IMR-90 (cell line): ENCODE data around the gene REPS2. TPM values are rescaled to one million over a fixed set of nuclear protein-coding genes. Genes with fewer than 3 reads are reported as not detected.

Source experiments
- ATAC-seq: fragments of 200-7000 bp; cut with Tn5 transposase; 2 replicates; pipeline ENCODE4 v1.9.1; 2020; ENCODE audit warnings: low read depth, mild to moderate bottlenecking, moderate library complexity
- BruUV-seq: library from RNA; stranded (reverse); fragments of 400-500 nt; replicated peaks from 2 replicates; lab custom pipeline; 2021; lab: Mats Ljungman, UMichigan
- CTCF ChIA-PET: fragments of 300-600 bp; formaldehyde crosslinking; extraction: SDS; loops from one replicate; lab custom pipeline; 2021; ENCODE audit warnings: antibody characterized with exemption; lab: Yijun Ruan, JAX
- POLR2A ChIA-PET: fragments of 300-600 bp; sonication (Branson Sonifier 250); formaldehyde crosslinking; loops from one replicate; lab custom pipeline; 2022; ENCODE audit warnings: antibody characterized with exemption; ENCODE audit not compliant: unreplicated experiment; lab: Charles Lee
- DNase-seq: peaks from one replicate; pipeline ENCODE4 v3.0.0; 2013
- H2AFZ ChIP-seq: replicated peaks from 2 replicates; pipeline ENCODE3; 2013; ENCODE audit warnings: low read length, mild to moderate bottlenecking; ENCODE audit not compliant: poor library complexity
- H2AK5ac ChIP-seq: 2 replicates; pipeline ENCODE4 v1.6.1; 2013; ENCODE audit warnings: low read depth, low read length, inconsistent platforms
- H2AK9ac ChIP-seq: replicated peaks from 2 replicates; pipeline ENCODE3; 2013; ENCODE audit warnings: mild to moderate bottlenecking, low read depth, low read length, moderate library complexity; ENCODE audit not compliant: poor library complexity
- H2BK120ac ChIP-seq: 2 replicates; pipeline ENCODE4 v1.6.1; 2013; ENCODE audit warnings: low read depth, low read length, inconsistent platforms
- H2BK15ac ChIP-seq: 3 replicates; pipeline ENCODE4 v1.6.1; 2013; ENCODE audit warnings: low read depth, low read length, inconsistent platforms
- H2BK20ac ChIP-seq: 2 replicates; pipeline ENCODE4 v1.6.1; 2013; ENCODE audit warnings: low read depth, mild to moderate bottlenecking, inconsistent platforms, low read length, moderate library complexity
- H2BK5ac ChIP-seq: 2 replicates; pipeline ENCODE4 v1.6.1; 2013; ENCODE audit warnings: mild to moderate bottlenecking, low read depth, low read length, inconsistent platforms; ENCODE audit not compliant: poor library complexity, severe bottlenecking
- H3K14ac ChIP-seq: replicated peaks from 2 replicates; pipeline ENCODE4 v1.6.1; 2013; ENCODE audit warnings: low read depth, low read length, inconsistent platforms
- H3K18ac ChIP-seq: 2 replicates; pipeline ENCODE4 v1.6.1; 2013; ENCODE audit warnings: low read depth, low read length, control low read depth
- H3K23ac ChIP-seq: 2 replicates; pipeline ENCODE4 v1.6.1; 2013; ENCODE audit warnings: low read depth, low read length, inconsistent platforms
- H3K27ac ChIP-seq: 2 replicates; pipeline ENCODE4 v1.5.1; 2013; ENCODE audit warnings: mild to moderate bottlenecking, control low read depth, low read length; ENCODE audit not compliant: insufficient read depth
- H3K27me3 ChIP-seq: 2 replicates; pipeline ENCODE4 v1.6.1; 2013; ENCODE audit warnings: low read length; ENCODE audit not compliant: control insufficient read depth, insufficient read depth
- H3K36me3 ChIP-seq: 2 replicates; pipeline ENCODE4 v1.6.1; 2013; ENCODE audit warnings: low read length, mixed read lengths; ENCODE audit not compliant: control insufficient read depth, insufficient read depth
- H3K4ac ChIP-seq: 2 replicates; pipeline ENCODE4 v1.6.1; 2013; ENCODE audit warnings: low read depth, low read length, inconsistent platforms
- H3K4me1 ChIP-seq: 2 replicates; pipeline ENCODE4 v1.6.1; 2013; ENCODE audit warnings: low read length, mixed read lengths; ENCODE audit not compliant: control insufficient read depth, insufficient read depth
- H3K4me2 ChIP-seq: 2 replicates; pipeline ENCODE4 v1.6.1; 2013; ENCODE audit warnings: low read depth, mild to moderate bottlenecking, control low read depth, low read length, moderate library complexity
- H3K4me3 ChIP-seq: 2 replicates; pipeline ENCODE4 v1.5.1; 2013; ENCODE audit warnings: low read depth, mild to moderate bottlenecking, control low read depth, low read length, moderate library complexity; ENCODE audit not compliant: insufficient read depth
- H3K56ac ChIP-seq: 2 replicates; pipeline ENCODE4 v1.6.1; 2013; ENCODE audit warnings: low read length, inconsistent platforms; ENCODE audit not compliant: insufficient read depth; ENCODE audit errors: extremely low read depth
- H3K79me1 ChIP-seq, 2 experiments: 2 replicates each; pipeline ENCODE4 v1.6.1; 2013; ENCODE audit warnings: low read length in 2 of 2, inconsistent platforms in 1 of 2, low read depth in 1 of 2
- H3K9ac ChIP-seq: 2 replicates; pipeline ENCODE4 v1.6.1; 2013; ENCODE audit warnings: low read depth, low read length, control low read depth
- H3K9me1 ChIP-seq: 2 replicates; pipeline ENCODE4 v1.6.1; 2013; ENCODE audit warnings: low read length, inconsistent platforms; ENCODE audit not compliant: insufficient read depth
- H3K9me3 ChIP-seq: 2 replicates; pipeline ENCODE4 v1.6.1; 2013; ENCODE audit warnings: low read length; ENCODE audit not compliant: control insufficient read depth, insufficient read depth
- H4K20me1 ChIP-seq: 2 replicates; pipeline ENCODE4 v1.6.1; 2013; ENCODE audit warnings: low read length, inconsistent platforms; ENCODE audit not compliant: insufficient read depth
- H4K5ac ChIP-seq: 2 replicates; pipeline ENCODE4 v1.6.1; 2013; ENCODE audit warnings: mild to moderate bottlenecking, low read depth, low read length, control low read depth
- H4K8ac ChIP-seq, 2 experiments: 2 replicates each; pipeline ENCODE4 v1.6.1; 2013; ENCODE audit warnings: low read depth in 2 of 2, low read length in 2 of 2, control low read depth in 1 of 2, inconsistent platforms in 1 of 2
- H4K91ac ChIP-seq: 2 replicates; pipeline ENCODE4 v1.6.1; 2013; ENCODE audit warnings: low read depth, low read length, inconsistent platforms; ENCODE audit not compliant: insufficient read depth
- BHLHE40 ChIP-seq: fragments of 150-350 bp; IDR thresholded peaks from 2 replicates; pipeline ENCODE4 v1.6.1; 2016; ENCODE audit warnings: mild to moderate bottlenecking, low read depth, low read length
- CEBPB ChIP-seq: IDR thresholded peaks from 2 replicates; pipeline ENCODE4 v1.6.1; 2012; ENCODE audit warnings: low read depth, low read length, improper control_type of control experiment
- CHD1 ChIP-seq: IDR thresholded peaks from 2 replicates; pipeline ENCODE4 v1.6.1; 2012; ENCODE audit warnings: low read depth, low read length, improper control_type of control experiment
- CTCF ChIP-seq: conservative IDR thresholded peaks from 2 replicates; pipeline ENCODE4 v1.5.1; 2012; ENCODE audit warnings: mild to moderate bottlenecking, low read depth, low read length, improper control_type of control experiment
- FOS ChIP-seq: fragments of 150-350 bp; IDR thresholded peaks from 2 replicates; pipeline ENCODE4 v1.6.1; 2016; ENCODE audit warnings: low read depth, low read length
- MAFK ChIP-seq: IDR thresholded peaks from 2 replicates; pipeline ENCODE4 v1.6.1; 2012; ENCODE audit warnings: low read depth, low read length, improper control_type of control experiment
- MAZ ChIP-seq: IDR thresholded peaks from 2 replicates; pipeline ENCODE4 v1.6.1; 2012; ENCODE audit warnings: low read depth, mild to moderate bottlenecking, low read length, improper control_type of control experiment, moderate library complexity, borderline replicate concordance
- MXI1 ChIP-seq: IDR thresholded peaks from 2 replicates; pipeline ENCODE4 v1.6.1; 2012; ENCODE audit warnings: low read depth, mild to moderate bottlenecking, low read length, moderate library complexity, borderline replicate concordance
- NFE2L2 ChIP-seq: fragments of 150-350 bp; IDR thresholded peaks from 2 replicates; pipeline ENCODE4 v1.6.1; 2016; ENCODE audit warnings: low read depth, mild to moderate bottlenecking, low read length
- POLR2A ChIP-seq: IDR thresholded peaks from 2 replicates; pipeline ENCODE4 v1.6.1; 2012; ENCODE audit warnings: mild to moderate bottlenecking, low read depth, low read length
- RAD21 ChIP-seq: IDR thresholded peaks from 2 replicates; pipeline ENCODE4 v1.6.1; 2012; ENCODE audit warnings: low read length, improper control_type of control experiment
- RFX5 ChIP-seq: IDR thresholded peaks from 2 replicates; pipeline ENCODE4 v1.8.0; 2012; ENCODE audit warnings: low read depth, mild to moderate bottlenecking, low read length, moderate library complexity
- SMC3 ChIP-seq: fragments of 150-350 bp; IDR thresholded peaks from 2 replicates; pipeline ENCODE4 v1.6.1; 2016; ENCODE audit warnings: low read depth, mild to moderate bottlenecking, antibody characterized with exemption, low read length, moderate library complexity
- WGBS, 2 experiments: methylation state at CpG; one replicate each; pipeline versions ENCODE4 v1.1.5 to v1.1.7; 2013; ENCODE audit warnings: missing lambda C conversion rate in 2 of 2; ENCODE audit not compliant: insufficient read length in 1 of 2; ENCODE audit errors: extremely low coverage in 2 of 2; 5-methylcytosine and 5-hydroxymethylcytosine counted together
- dilution Hi-C: fragments of 300-500 bp; cut with HindIII; formaldehyde crosslinking; loops from one replicate; pipeline ENCODE4 v1.14.3; 2018; ENCODE audit warnings: low sequenced_read_pairs; ENCODE audit not compliant: unreplicated experiment
- in situ Hi-C: fragments of 300-500 bp; cut with MboI; formaldehyde crosslinking; loops from 3 replicates; pipeline ENCODE4 v1.14.3; 2019; ENCODE audit warnings: low sequenced_read_pairs, inconsistent platforms, mixed read lengths
- intact Hi-C: fragments of 100-400 bp; cut with micrococcal nuclease; formaldehyde crosslinking; loops from 2 replicates; pipeline ENCODE4 v1.10.0; 2022
- polyA plus RNA-seq, 3 experiments: library from polyadenylated mRNA; depleted of rRNA; stranded (reverse); fragments of >200 nt; gene quantifications; 2 replicates each; pipeline ENCODE4 v1.2.3, GENCODE V29; 2012; ENCODE audit warnings: low replicate concordance in 1 of 3
- total RNA-seq: library from RNA; depleted of rRNA; stranded (reverse); fragments of >200 nt; gene quantifications from 2 replicates; pipeline ENCODE4 v1.2.3, GENCODE V29; 2012
- TF ChIP-seq, protein P1 (sequence below): fragments of 150-350 bp; IDR thresholded peaks from 2 replicates; pipeline ENCODE4 v1.6.1; 2017; ENCODE audit warnings: mild to moderate bottlenecking, antibody characterized with exemption, low read length, low read depth

The REPS2 gene
- total and polyA plus RNA-seq, 2 of the 4 experiments (the other 2 are of a cell fraction) = 0.02 to 0.18 TPM

GRCh38 chrX:16993791-16994318, 47.4 kb downstream of the REPS2 start:
- H4K20me1 ChIP-seq = no peaks in the 10 kb centered on the region
- no TSS peak for BruUV-seq
- no peak overlapping the region for H3K4ac ChIP-seq
- CTCF ChIA-PET = no interaction called here
- no peaks in the 10 kb centered on the region for H3K9me3 ChIP-seq
- no peak overlapping the region for H3K14ac ChIP-seq
- no peak overlapping the region for H4K91ac ChIP-seq
- no peaks in the 10 kb centered on the region for H3K4me1 ChIP-seq
- H3K18ac ChIP-seq = no peak overlapping the region
- no peak overlapping the region for H2AK5ac ChIP-seq
- no peak overlapping the region for H3K23ac ChIP-seq
- dilution Hi-C loops = no loop called here
- H3K27me3 ChIP-seq = peaks cover 9% of the 10 kb centered on the region
- WGBS, 2 experiments = no CpG with 5 or more reads among the region's 4 CpGs
- no peak overlapping the region for H2BK15ac ChIP-seq
- H2AFZ ChIP-seq = no peak overlapping the region
- in situ Hi-C loops = no loop called here
- no peak overlapping the region for H3K4me3 ChIP-seq
- no peak overlapping the region for H4K8ac ChIP-seq
- no peak overlapping the region for H3K56ac ChIP-seq
- no peak overlapping the region for H4K5ac ChIP-seq
- no peak for DNase-seq
- no peak for TF ChIP-seq BHLHE40
- no peak for TF ChIP-seq CTCF
- no peak for TF ChIP-seq CHD1
- TF ChIP-seq MAFK = no peak
- TF ChIP-seq MXI1 = no peak
- no peak for TF ChIP-seq FOS
- TF ChIP-seq NFE2L2 = no peak
- TF ChIP-seq RAD21 = no peak
- TF ChIP-seq CEBPB = no peak
- TF ChIP-seq POLR2A = no peak
- TF ChIP-seq SMC3 = no peak
- TF ChIP-seq MAZ = no peak
- TF ChIP-seq RFX5 = no peak
- TF ChIP-seq, protein P1, sequence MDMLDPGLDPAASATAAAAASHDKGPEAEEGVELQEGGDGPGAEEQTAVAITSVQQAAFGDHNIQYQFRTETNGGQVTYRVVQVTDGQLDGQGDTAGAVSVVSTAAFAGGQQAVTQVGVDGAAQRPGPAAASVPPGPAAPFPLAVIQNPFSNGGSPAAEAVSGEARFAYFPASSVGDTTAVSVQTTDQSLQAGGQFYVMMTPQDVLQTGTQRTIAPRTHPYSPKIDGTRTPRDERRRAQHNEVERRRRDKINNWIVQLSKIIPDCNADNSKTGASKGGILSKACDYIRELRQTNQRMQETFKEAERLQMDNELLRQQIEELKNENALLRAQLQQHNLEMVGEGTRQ = no peak
- ATAC-seq = no peak
- no peak overlapping the region for H2BK120ac ChIP-seq
- no peaks in the 10 kb centered on the region for H3K9me1 ChIP-seq
- no peak overlapping the region for H2AK9ac ChIP-seq
- POLR2A ChIA-PET = no interaction called here
- no peaks in the 10 kb centered on the region for H3K36me3 ChIP-seq
- intact Hi-C loops = no loop called here
- no peak overlapping the region for H3K27ac ChIP-seq
- no peak overlapping the region for H2BK20ac ChIP-seq
- H2BK5ac ChIP-seq = no peak overlapping the region
- H3K9ac ChIP-seq = no peak overlapping the region
- no peak overlapping the region for H3K4me2 ChIP-seq
- no peaks in the 10 kb centered on the region for H3K79me1 ChIP-seq
